Choroid plexus epithelial cell (primary cell): ENCODE measurements around the gene LYRM4.
A peak's percentile ranks its signal among the peaks of the same experiment; 100 is the strongest.

Experiments used
- DNase-seq: peaks from one replicate; pipeline ENCODE4 v3.0.0-alpha.2; 2010; ENCODE audit warnings: low read depth
- H3K4me3 ChIP-seq: 2 replicates; pipeline ENCODE4 v1.5.1; 2011; ENCODE audit warnings: low read depth, mild to moderate bottlenecking, control low read depth, low read length, moderate library complexity
- CTCF ChIP-seq: conservative IDR thresholded peaks from 2 replicates; pipeline ENCODE4 v1.5.1; 2011; ENCODE audit warnings: low read depth, mild to moderate bottlenecking, control low read depth, inconsistent platforms, low read length, moderate library complexity

The LYRM4 gene

GRCh38 chr6:5127106-5127687 is 133.6 kb downstream of the LYRM4 start:
- TF ChIP-seq CTCF: no peak

GRCh38 chr6:5126214-5126613 is 134.5 kb downstream of the LYRM4 start:
- H3K4me3 ChIP-seq: no peak overlapping the region
- no peak for TF ChIP-seq CTCF
- peak; percentile 88 for DNase-seq

More at GRCh38 chr6:5127106-5127687, 133.6 kb downstream of the LYRM4 start:
- no peak overlapping the region for H3K4me3 ChIP-seq
- no peak for DNase-seq

GRCh38 chr6:5125152-5126006 is 135.4 kb downstream of the LYRM4 start:
- DNase-seq: peak; percentile 90
- no peak for TF ChIP-seq CTCF
- H3K4me3 ChIP-seq: no peak overlapping the region

GRCh38 chr6:5124526-5124925 is 136.2 kb downstream of the LYRM4 start:
- DNase-seq: no peak
- TF ChIP-seq CTCF: no peak
- no peak overlapping the region for H3K4me3 ChIP-seq

GRCh38 chr6:5123296-5124143 is 137.2 kb downstream of the LYRM4 start:
- no peak overlapping the region for H3K4me3 ChIP-seq
- DNase-seq: no peak
- TF ChIP-seq CTCF: no peak

GRCh38 chr6:5122504-5123112 is 138.1 kb downstream of the LYRM4 start:
- H3K4me3 ChIP-seq: no peak overlapping the region
- TF ChIP-seq CTCF: no peak
- DNase-seq: no peak
